Cardiac septum (tissue), 1 donor: ENCODE results near the gene VSTM2A. TPM values are rescaled to one million over a fixed set of nuclear protein-coding genes. Genes with fewer than 3 reads are reported as not detected.

Experiments used
- DNase-seq: peaks from one replicate; pipeline ENCODE4 v3.0.0-alpha.2; 2020; ENCODE audit warnings: low spot score
- intact Hi-C: fragments of 100-400 bp; cut with DNase I; formaldehyde crosslinking; loops from one replicate; pipeline ENCODE4 v1.14.0; 2022
- total RNA-seq: library from RNA; stranded (reverse); fragmentation: NEBNext Ultra II Directional; extraction: Animal tissue kit (Norgen Biotek cat#: 25700); gene quantifications from one replicate; pipeline ENCODE4 v1.2.1, GENCODE V29; 2021
- donor health status: DM: no; HTN: no; CAD: no.

Gene VSTM2A
- total RNA-seq, 1 donor from 2014 or later, result not detected

DNA sequence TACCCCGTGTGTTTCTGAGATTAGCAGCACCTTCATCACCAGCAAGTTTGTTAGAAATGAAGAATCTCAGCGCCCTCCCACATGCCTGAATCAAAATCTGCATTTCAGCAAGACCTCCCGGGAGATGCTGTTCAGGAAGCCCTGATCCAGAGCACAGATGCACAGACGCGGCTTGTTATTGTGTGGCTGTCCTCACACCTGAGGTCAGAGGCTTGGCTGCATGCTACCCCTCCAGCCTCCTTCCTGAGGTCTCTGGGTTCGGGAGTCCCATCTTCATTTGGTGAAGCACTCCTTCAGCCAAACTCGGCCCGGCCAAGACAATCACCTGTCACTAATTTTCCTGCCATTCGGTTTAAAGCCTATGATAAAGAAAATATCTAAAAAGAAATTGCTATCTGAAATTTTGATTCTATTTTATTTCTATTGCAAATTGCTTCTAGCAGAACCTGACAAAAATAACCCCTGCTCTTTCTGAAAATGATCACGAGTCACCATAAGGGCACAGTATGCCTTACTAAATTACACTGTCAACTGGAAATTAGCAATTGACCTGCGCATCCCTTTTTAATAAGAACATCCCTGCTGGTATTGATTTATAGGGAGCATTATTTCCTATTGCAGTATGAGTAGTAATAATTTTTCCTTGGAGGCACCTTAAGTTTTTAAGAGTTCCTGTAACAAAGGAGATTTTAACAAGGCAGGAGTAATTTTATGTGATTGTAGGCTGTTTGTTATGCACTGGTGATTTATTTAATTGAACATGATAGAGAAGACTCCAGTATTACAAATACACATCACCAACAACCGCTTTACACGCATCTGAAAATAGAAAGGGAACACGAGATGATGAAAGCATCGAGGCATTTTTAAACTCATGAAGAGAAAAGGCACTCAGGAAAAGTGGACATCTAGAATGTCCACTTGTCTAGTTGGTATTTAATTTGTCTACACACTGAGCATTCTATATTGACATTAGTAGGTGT is 49.5 kb downstream of the VSTM2A start:
- no peak for DNase-seq
- intact Hi-C loops, result no loop called here

- DNase-seq, result no peak
- intact Hi-C loops, result no loop called here
Measured at GRCh38 chr7:54596747-54597146, 54.6 kb downstream of the VSTM2A start.

GRCh38 chr7:54615537-54615936 is 73.4 kb downstream of the VSTM2A start:
- intact Hi-C loops, result no loop called here
- DNase-seq, result no peak

Other genes starting within 250 kb of the VSTM2A start
- 102 TPM for gene SEC61G, start 216.8 kb downstream of the VSTM2A start, total RNA-seq